ENCODE data around the gene MICU1.

DNA sequence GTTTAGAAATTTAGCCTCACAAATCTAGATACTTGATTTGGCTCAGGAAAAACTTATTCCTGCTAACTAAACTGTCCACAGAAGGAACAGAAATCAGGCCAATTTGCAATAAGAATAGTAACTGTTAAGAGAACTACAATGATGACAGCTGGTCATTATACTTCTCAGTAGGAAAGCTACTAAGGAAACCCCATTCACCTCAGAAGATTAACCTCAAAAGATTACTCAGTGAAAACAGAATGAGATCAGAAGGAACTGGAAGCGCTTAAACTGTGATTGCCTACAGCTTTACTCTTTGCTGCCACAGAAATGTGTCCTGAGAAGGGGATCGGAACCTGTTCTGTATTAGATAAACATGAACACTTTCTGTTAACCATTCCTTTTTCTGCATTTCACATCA is 246.8 kb downstream of the MICU1 start:
- TF ChIP-seq, protein P1, sequence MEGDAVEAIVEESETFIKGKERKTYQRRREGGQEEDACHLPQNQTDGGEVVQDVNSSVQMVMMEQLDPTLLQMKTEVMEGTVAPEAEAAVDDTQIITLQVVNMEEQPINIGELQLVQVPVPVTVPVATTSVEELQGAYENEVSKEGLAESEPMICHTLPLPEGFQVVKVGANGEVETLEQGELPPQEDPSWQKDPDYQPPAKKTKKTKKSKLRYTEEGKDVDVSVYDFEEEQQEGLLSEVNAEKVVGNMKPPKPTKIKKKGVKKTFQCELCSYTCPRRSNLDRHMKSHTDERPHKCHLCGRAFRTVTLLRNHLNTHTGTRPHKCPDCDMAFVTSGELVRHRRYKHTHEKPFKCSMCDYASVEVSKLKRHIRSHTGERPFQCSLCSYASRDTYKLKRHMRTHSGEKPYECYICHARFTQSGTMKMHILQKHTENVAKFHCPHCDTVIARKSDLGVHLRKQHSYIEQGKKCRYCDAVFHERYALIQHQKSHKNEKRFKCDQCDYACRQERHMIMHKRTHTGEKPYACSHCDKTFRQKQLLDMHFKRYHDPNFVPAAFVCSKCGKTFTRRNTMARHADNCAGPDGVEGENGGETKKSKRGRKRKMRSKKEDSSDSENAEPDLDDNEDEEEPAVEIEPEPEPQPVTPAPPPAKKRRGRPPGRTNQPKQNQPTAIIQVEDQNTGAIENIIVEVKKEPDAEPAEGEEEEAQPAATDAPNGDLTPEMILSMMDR (conservative IDR thresholded peaks at IDR 0.05; ENCODE audit: low read depth in 2 of 2): no peak
- TF ChIP-seq POLR2AphosphoS5 (IDR thresholded peaks at IDR 0.05; ENCODE audit: low read depth) (no peak), EZH2 (IDR thresholded peaks at IDR 0.05; ENCODE audit: low read depth, unreplicated experiment) (no peak), CREB1 (CRISPR knock-in tag; IDR thresholded peaks at IDR 0.05; ENCODE audit: low read depth) (no peak), EZH2phosphoT487 (IDR thresholded peaks at IDR 0.05; ENCODE audit: unreplicated experiment) (no peak), ZNF331 (CRISPR knock-in tag; IDR thresholded peaks at IDR 0.05; ENCODE audit: low read depth) (no peak), JUNB (IDR thresholded peaks at IDR 0.05; ENCODE audit: unreplicated experiment) (no peak), NANOG (IDR thresholded peaks at IDR 0.05; ENCODE audit: borderline replicate concordance) (no peak), ZNF114 (CRISPR knock-in tag; IDR thresholded peaks at IDR 0.05) (no peak)
- TF ChIP-seq, protein P2, sequence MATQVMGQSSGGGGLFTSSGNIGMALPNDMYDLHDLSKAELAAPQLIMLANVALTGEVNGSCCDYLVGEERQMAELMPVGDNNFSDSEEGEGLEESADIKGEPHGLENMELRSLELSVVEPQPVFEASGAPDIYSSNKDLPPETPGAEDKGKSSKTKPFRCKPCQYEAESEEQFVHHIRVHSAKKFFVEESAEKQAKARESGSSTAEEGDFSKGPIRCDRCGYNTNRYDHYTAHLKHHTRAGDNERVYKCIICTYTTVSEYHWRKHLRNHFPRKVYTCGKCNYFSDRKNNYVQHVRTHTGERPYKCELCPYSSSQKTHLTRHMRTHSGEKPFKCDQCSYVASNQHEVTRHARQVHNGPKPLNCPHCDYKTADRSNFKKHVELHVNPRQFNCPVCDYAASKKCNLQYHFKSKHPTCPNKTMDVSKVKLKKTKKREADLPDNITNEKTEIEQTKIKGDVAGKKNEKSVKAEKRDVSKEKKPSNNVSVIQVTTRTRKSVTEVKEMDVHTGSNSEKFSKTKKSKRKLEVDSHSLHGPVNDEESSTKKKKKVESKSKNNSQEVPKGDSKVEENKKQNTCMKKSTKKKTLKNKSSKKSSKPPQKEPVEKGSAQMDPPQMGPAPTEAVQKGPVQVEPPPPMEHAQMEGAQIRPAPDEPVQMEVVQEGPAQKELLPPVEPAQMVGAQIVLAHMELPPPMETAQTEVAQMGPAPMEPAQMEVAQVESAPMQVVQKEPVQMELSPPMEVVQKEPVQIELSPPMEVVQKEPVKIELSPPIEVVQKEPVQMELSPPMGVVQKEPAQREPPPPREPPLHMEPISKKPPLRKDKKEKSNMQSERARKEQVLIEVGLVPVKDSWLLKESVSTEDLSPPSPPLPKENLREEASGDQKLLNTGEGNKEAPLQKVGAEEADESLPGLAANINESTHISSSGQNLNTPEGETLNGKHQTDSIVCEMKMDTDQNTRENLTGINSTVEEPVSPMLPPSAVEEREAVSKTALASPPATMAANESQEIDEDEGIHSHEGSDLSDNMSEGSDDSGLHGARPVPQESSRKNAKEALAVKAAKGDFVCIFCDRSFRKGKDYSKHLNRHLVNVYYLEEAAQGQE (IDR thresholded peaks at IDR 0.05; ENCODE audit: unreplicated experiment): no peak
- TF ChIP-seq, protein P3, sequence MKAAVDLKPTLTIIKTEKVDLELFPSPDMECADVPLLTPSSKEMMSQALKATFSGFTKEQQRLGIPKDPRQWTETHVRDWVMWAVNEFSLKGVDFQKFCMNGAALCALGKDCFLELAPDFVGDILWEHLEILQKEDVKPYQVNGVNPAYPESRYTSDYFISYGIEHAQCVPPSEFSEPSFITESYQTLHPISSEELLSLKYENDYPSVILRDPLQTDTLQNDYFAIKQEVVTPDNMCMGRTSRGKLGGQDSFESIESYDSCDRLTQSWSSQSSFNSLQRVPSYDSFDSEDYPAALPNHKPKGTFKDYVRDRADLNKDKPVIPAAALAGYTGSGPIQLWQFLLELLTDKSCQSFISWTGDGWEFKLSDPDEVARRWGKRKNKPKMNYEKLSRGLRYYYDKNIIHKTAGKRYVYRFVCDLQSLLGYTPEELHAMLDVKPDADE (IDR thresholded peaks at IDR 0.05): no peak

All from GM23338 (cell line).